HG02852 (cell line): ENCODE data around the gene MEI4.
"Not testable (repeated sequence)": the region's sequence is repeated elsewhere in the genome, so short reads cannot be mapped to it uniquely, and the experiment has no call there.

Experiments used
- ATAC-seq: cut with Tn5 transposase; IDR thresholded peaks from one replicate; pipeline ENCODE4 v1.9.1; 2021; ENCODE audit warnings: mild to moderate bottlenecking, moderate library complexity; ENCODE audit not compliant: unreplicated experiment

Gene MEI4

GRCh38 chr6:77813090-77813489 is 160.3 kb downstream of the MEI4 start:
- no peak for ATAC-seq

DNA sequence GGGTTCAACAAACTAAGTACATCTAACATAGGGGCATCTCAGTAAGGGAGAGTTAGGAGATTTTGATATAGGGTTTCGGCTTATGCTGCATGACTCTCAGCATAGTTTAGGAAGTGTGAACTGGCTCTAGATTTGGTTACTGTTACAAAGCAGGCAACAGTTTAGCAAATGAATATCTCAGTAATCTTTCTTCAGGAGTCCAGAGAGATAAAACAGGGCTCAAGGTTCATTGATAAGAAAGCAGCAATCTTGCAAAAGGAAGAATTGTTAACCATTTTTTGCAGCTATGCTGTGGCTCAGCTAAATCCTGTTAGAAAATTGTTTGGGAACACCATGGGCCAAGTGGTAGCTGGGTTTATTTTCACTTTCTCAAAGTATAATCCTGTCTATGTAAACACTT is 161.3 kb downstream of the MEI4 start:
- ATAC-seq = no peak

DNA sequence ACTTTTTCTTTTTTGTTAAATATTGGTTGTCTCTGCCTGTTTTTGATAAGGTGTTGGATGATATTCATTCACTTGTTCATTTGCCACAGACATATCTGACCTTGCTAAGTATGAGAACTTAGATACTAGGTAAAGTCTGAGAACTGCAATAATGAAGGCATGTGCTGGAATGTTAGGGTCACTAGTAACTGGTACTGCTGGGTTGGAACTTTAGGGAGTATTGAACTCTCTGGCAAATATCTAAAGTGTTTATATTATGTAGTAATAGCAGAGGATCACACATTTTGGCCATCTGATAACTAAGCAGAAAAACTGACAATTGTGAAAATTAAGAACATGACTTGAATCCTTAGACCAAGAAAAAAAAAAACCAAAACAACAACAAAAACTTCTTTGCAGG is 162.7 kb downstream of the MEI4 start:
- ATAC-seq = no peak

GRCh38 chr6:77816766-77817270 is 164.0 kb downstream of the MEI4 start:
- no peak for ATAC-seq

DNA sequence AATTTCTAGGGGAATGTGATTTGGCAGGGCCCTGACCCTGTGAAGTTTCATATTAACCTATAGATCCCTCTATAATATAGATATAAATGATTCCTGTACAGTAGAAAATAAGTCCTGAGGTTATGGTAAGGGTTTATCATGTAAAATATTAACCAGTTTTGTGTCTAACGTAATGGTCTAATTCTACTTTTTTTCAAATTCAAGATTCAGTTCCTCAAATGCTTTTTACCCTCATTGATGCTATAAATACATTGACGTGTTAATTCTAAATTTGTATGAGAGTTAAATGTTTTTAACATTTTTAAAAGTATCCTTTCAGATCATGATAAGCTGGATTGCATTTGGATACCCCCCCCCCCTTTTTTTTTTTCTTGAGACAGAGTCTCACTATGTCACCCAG is 169.4 kb downstream of the MEI4 start:
- ATAC-seq = no peak

GRCh38 chr6:77825204-77825603 is 172.4 kb downstream of the MEI4 start:
- no peak for ATAC-seq

- no peak for ATAC-seq
Observed at GRCh38 chr6:77829736-77830135, 176.9 kb downstream of the MEI4 start.

DNA sequence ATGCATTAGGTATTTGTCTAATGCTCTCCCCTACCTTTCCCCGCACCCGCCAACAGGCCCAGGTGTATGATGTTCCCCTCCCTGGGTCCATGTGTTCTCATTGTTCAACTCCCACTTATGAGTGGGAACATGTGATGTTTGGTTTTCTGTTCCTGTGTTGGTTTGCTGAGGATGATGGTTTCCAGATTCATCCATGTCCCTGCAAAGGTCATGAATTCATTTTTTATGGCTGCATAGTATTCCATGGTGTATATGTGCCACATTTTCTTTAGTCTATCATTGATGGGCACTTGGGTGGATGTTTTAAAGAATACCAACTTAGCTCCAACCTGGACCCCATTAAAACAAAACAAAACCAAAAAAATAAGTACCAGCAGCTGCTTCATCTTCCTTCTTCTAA is 180.9 kb downstream of the MEI4 start:
- ATAC-seq = not testable (repeated sequence)

DNA sequence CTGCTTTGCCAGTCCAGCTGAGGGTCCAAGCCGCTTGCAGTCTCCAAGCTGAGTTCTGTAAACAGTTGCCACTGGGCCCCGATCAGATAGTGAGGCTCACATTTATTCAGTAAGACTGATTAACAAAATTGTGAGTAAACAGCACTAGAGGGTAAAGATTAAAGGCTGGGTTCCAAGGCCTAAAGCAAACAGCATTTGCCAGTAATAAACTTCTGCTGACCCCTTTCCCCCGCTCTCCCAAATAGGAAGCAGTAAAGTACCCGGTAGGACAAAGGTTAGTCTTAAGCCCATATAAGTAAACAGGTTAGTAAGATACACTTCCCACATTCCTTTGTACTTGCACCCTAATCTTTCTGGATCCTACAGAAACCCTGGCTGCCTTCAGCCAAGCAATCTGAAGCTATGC is 181.8 kb downstream of the MEI4 start:
- ATAC-seq = no peak

GRCh38 chr6:77837034-77837784 is 184.4 kb downstream of the MEI4 start:
- ATAC-seq = no peak

DNA sequence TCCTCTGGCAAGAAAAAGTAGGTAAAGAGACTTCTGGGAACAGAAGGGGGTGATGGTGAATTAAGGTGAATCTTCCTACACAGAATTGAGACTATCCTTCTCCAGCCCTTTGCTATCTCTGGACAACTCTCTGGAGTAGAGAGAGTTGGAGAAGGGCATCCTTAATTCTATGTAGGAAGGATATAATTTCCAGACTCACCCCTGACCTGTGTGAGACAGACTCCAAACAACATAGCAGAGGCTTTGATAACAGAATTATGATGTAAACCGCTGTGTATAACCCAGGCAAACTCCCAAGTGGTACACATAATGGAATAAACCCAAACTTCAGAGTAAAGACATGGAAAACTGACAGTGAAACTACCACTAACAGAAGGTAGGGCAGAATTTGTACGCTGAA is 186.5 kb downstream of the MEI4 start:
- ATAC-seq = no peak

DNA sequence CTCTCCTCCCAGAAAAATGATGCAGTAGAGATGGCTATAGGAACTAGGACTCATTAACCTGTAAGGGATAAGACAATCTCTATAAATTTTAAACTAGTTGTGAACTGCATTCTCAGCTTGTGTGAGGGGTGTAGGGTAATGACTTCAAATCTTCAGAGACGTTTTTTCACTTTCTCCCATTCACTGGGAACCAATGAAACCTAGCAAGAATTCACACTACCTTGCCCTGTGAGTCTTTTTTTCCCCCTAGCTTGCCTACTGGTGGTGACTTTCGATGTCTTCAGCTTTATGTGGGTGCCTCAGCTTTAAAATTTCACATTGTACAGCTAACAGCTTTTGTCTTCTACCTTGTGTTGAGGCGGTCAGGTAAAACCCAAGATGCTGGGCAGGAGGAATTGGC is 192.0 kb downstream of the MEI4 start:
- ATAC-seq = no peak

GRCh38 chr6:77853401-77853800 is 200.6 kb downstream of the MEI4 start:
- ATAC-seq = no peak

- no peak for ATAC-seq
Observed at GRCh38 chr6:77856391-77856790, 203.6 kb downstream of the MEI4 start.

DNA sequence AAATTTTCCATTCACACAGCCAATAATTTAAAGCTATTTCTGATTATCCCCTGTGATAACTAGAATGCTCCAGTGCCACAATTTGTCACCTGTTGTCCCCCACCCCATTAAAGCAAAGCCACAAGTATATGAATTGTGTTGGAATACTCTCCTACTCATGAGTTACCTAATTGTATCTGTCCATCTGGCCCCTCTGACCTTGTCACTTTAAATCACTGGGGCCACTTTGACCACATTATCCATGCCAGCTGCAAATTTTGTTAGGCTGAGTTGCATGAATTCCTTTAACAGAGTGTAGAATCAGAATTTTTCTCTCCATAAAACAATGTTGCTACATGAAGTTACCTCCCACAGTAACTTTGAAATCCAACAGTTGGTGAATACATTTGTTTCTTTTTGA is 204.6 kb downstream of the MEI4 start:
- no peak for ATAC-seq

GRCh38 chr6:77876300-77876699 is 223.5 kb downstream of the MEI4 start:
- ATAC-seq = no peak

DNA sequence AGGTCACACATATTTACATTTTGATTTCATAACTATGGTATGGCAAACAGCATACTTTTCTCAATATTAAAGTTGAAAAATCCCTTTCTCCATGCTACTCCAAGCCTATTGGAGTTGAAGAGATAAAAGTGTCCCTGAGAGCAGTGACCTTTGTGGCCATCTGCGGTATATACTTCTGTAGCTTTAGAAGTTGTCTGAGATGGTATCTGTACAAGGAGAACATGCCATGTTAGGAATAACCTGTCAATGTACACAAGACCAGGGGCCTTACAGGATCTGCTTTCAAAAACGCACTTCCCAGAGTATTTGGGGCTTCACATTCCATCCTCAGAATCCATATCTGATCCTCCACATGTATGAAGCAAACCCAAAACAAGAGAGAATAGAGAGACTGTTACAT is 226.7 kb downstream of the MEI4 start:
- ATAC-seq = no peak

DNA sequence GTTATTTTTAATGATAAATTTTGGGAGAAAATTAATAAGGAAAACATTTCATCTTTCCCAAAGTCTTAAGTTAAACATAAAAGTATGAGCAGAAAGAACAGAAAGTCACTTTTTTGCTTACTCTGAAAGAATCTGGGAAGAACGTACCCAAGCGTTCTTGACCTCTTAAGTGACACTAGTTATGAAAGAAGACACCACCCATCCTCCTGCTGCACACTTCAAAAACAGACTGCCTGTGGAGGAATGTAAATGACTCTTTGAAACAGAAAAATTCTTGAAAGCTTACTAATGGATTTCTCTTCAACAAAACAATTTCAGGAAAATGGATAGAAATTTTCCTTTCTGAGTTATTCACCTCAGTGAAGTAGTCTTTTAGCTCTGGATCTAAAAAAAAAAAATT is 227.7 kb downstream of the MEI4 start:
- no peak for ATAC-seq

DNA sequence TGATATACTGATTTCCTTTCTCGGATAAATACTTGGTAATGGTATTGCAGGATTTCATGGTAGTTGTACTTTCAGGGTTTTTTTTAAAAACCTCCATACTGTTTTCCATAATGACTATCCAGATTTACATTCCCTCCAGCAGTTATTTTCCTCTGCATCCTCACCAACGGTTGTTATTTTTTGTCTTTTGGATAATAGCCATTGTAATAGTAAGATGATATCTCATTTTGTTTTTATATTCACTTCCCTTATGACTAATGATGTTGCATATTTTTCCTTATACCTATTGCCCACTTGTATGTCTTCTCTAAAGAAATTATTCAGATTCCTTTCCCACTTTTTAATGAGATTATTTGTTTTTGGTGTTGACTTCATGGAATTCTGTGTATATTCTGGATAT is 231.0 kb downstream of the MEI4 start:
- no peak for ATAC-seq

- ATAC-seq = no peak
Observed at GRCh38 chr6:77893391-77893790, 240.6 kb downstream of the MEI4 start.

DNA sequence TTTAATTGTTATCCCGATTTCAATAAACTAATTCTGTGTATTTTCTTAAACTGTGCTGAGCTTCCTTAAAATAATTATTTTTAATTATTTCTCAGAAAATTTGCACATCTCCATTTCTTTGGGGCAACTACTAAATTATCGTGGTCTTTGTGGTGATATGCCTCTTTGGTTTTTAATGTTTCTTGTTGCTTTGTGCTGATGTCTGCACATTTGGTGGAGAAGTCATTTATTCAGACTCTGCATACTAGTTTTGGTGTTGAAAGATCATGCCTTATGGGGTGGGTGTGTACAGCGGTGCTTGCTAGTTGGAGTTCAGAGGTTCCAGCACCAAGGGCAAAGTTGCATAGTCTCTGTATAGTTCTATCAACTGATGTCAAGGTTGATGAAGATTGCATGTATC is 253.2 kb downstream of the MEI4 start:
- ATAC-seq = no peak

GRCh38 chr6:77910826-77911225 is 258.0 kb downstream of the MEI4 start:
- no peak for ATAC-seq

DNA sequence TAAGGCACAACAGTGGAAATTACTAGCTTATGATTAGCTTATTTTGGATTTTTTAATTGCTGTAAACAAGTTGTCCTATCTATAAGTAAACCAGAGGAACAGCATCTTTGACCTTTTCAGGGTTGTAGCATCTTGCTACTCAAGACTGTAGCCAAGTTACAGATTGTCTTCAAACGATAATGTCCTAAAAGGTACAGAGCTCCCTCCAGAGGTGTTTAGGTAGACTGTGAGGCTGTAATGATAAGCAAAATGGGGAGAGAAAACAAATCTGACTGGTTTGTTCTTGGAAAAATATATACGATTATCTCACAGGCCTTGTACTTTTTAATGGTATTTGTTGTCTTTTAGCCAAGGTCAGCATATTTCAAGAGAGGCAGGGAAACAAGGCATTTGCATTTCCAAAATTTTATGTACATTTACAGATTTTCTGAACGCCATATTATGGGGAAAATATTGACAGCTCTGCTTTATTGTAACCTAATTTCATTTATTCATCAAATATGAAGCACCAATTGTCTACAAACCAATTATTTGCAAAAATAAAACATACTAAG is 273.4 kb downstream of the MEI4 start:
- no peak for ATAC-seq
